IMR-90 (cell line): ENCODE results near the gene A4GNT. TPM values are rescaled to one million over a fixed set of nuclear protein-coding genes. Genes with fewer than 3 reads are reported as not detected.

Experiments
- ATAC-seq: fragments of 200-7000 bp; cut with Tn5 transposase; 2 replicates; pipeline ENCODE4 v1.9.1; 2020; ENCODE audit warnings: low read depth, mild to moderate bottlenecking, moderate library complexity
- BruUV-seq: library from RNA; stranded (reverse); fragments of 400-500 nt; replicated peaks from 2 replicates; lab custom pipeline; 2021; lab: Mats Ljungman, UMichigan
- CTCF ChIA-PET: fragments of 300-600 bp; formaldehyde crosslinking; extraction: SDS; loops from one replicate; lab custom pipeline; 2021; ENCODE audit warnings: antibody characterized with exemption; lab: Yijun Ruan, JAX
- POLR2A ChIA-PET: fragments of 300-600 bp; sonication (Branson Sonifier 250); formaldehyde crosslinking; loops from one replicate; lab custom pipeline; 2022; ENCODE audit warnings: antibody characterized with exemption; ENCODE audit not compliant: unreplicated experiment; lab: Charles Lee
- DNase-seq: peaks from one replicate; pipeline ENCODE4 v3.0.0; 2013
- H2AFZ ChIP-seq: replicated peaks from 2 replicates; pipeline ENCODE3; 2013; ENCODE audit warnings: low read length, mild to moderate bottlenecking; ENCODE audit not compliant: poor library complexity
- H2AK5ac ChIP-seq: 2 replicates; pipeline ENCODE4 v1.6.1; 2013; ENCODE audit warnings: low read depth, low read length, inconsistent platforms
- H2AK9ac ChIP-seq: replicated peaks from 2 replicates; pipeline ENCODE3; 2013; ENCODE audit warnings: mild to moderate bottlenecking, low read depth, low read length, moderate library complexity; ENCODE audit not compliant: poor library complexity
- H2BK120ac ChIP-seq: 2 replicates; pipeline ENCODE4 v1.6.1; 2013; ENCODE audit warnings: low read depth, low read length, inconsistent platforms
- H2BK15ac ChIP-seq: 3 replicates; pipeline ENCODE4 v1.6.1; 2013; ENCODE audit warnings: low read depth, low read length, inconsistent platforms
- H2BK20ac ChIP-seq: 2 replicates; pipeline ENCODE4 v1.6.1; 2013; ENCODE audit warnings: low read depth, mild to moderate bottlenecking, inconsistent platforms, low read length, moderate library complexity
- H2BK5ac ChIP-seq: 2 replicates; pipeline ENCODE4 v1.6.1; 2013; ENCODE audit warnings: mild to moderate bottlenecking, low read depth, low read length, inconsistent platforms; ENCODE audit not compliant: poor library complexity, severe bottlenecking
- H3K14ac ChIP-seq: replicated peaks from 2 replicates; pipeline ENCODE4 v1.6.1; 2013; ENCODE audit warnings: low read depth, low read length, inconsistent platforms
- H3K18ac ChIP-seq: 2 replicates; pipeline ENCODE4 v1.6.1; 2013; ENCODE audit warnings: low read depth, low read length, control low read depth
- H3K23ac ChIP-seq: 2 replicates; pipeline ENCODE4 v1.6.1; 2013; ENCODE audit warnings: low read depth, low read length, inconsistent platforms
- H3K27ac ChIP-seq: 2 replicates; pipeline ENCODE4 v1.5.1; 2013; ENCODE audit warnings: mild to moderate bottlenecking, control low read depth, low read length; ENCODE audit not compliant: insufficient read depth
- H3K27me3 ChIP-seq: 2 replicates; pipeline ENCODE4 v1.6.1; 2013; ENCODE audit warnings: low read length; ENCODE audit not compliant: control insufficient read depth, insufficient read depth
- H3K36me3 ChIP-seq: 2 replicates; pipeline ENCODE4 v1.6.1; 2013; ENCODE audit warnings: low read length, mixed read lengths; ENCODE audit not compliant: control insufficient read depth, insufficient read depth
- H3K4ac ChIP-seq: 2 replicates; pipeline ENCODE4 v1.6.1; 2013; ENCODE audit warnings: low read depth, low read length, inconsistent platforms
- H3K4me1 ChIP-seq: 2 replicates; pipeline ENCODE4 v1.6.1; 2013; ENCODE audit warnings: low read length, mixed read lengths; ENCODE audit not compliant: control insufficient read depth, insufficient read depth
- H3K4me2 ChIP-seq: 2 replicates; pipeline ENCODE4 v1.6.1; 2013; ENCODE audit warnings: low read depth, mild to moderate bottlenecking, control low read depth, low read length, moderate library complexity
- H3K4me3 ChIP-seq: 2 replicates; pipeline ENCODE4 v1.5.1; 2013; ENCODE audit warnings: low read depth, mild to moderate bottlenecking, control low read depth, low read length, moderate library complexity; ENCODE audit not compliant: insufficient read depth
- H3K56ac ChIP-seq: 2 replicates; pipeline ENCODE4 v1.6.1; 2013; ENCODE audit warnings: low read length, inconsistent platforms; ENCODE audit not compliant: insufficient read depth; ENCODE audit errors: extremely low read depth
- H3K79me1 ChIP-seq, 2 experiments: 2 replicates each; pipeline ENCODE4 v1.6.1; 2013; ENCODE audit warnings: low read length in 2 of 2, inconsistent platforms in 1 of 2, low read depth in 1 of 2
- H3K9ac ChIP-seq: 2 replicates; pipeline ENCODE4 v1.6.1; 2013; ENCODE audit warnings: low read depth, low read length, control low read depth
- H3K9me1 ChIP-seq: 2 replicates; pipeline ENCODE4 v1.6.1; 2013; ENCODE audit warnings: low read length, inconsistent platforms; ENCODE audit not compliant: insufficient read depth
- H3K9me3 ChIP-seq: 2 replicates; pipeline ENCODE4 v1.6.1; 2013; ENCODE audit warnings: low read length; ENCODE audit not compliant: control insufficient read depth, insufficient read depth
- H4K20me1 ChIP-seq: 2 replicates; pipeline ENCODE4 v1.6.1; 2013; ENCODE audit warnings: low read length, inconsistent platforms; ENCODE audit not compliant: insufficient read depth
- H4K5ac ChIP-seq: 2 replicates; pipeline ENCODE4 v1.6.1; 2013; ENCODE audit warnings: mild to moderate bottlenecking, low read depth, low read length, control low read depth
- H4K8ac ChIP-seq, 2 experiments: 2 replicates each; pipeline ENCODE4 v1.6.1; 2013; ENCODE audit warnings: low read depth in 2 of 2, low read length in 2 of 2, control low read depth in 1 of 2, inconsistent platforms in 1 of 2
- H4K91ac ChIP-seq: 2 replicates; pipeline ENCODE4 v1.6.1; 2013; ENCODE audit warnings: low read depth, low read length, inconsistent platforms; ENCODE audit not compliant: insufficient read depth
- BHLHE40 ChIP-seq: fragments of 150-350 bp; IDR thresholded peaks from 2 replicates; pipeline ENCODE4 v1.6.1; 2016; ENCODE audit warnings: mild to moderate bottlenecking, low read depth, low read length
- CEBPB ChIP-seq: IDR thresholded peaks from 2 replicates; pipeline ENCODE4 v1.6.1; 2012; ENCODE audit warnings: low read depth, low read length, improper control_type of control experiment
- CHD1 ChIP-seq: IDR thresholded peaks from 2 replicates; pipeline ENCODE4 v1.6.1; 2012; ENCODE audit warnings: low read depth, low read length, improper control_type of control experiment
- MAFK ChIP-seq: IDR thresholded peaks from 2 replicates; pipeline ENCODE4 v1.6.1; 2012; ENCODE audit warnings: low read depth, low read length, improper control_type of control experiment
- MAZ ChIP-seq: IDR thresholded peaks from 2 replicates; pipeline ENCODE4 v1.6.1; 2012; ENCODE audit warnings: low read depth, mild to moderate bottlenecking, low read length, improper control_type of control experiment, moderate library complexity, borderline replicate concordance
- NFE2L2 ChIP-seq: fragments of 150-350 bp; IDR thresholded peaks from 2 replicates; pipeline ENCODE4 v1.6.1; 2016; ENCODE audit warnings: low read depth, mild to moderate bottlenecking, low read length
- POLR2A ChIP-seq: IDR thresholded peaks from 2 replicates; pipeline ENCODE4 v1.6.1; 2012; ENCODE audit warnings: mild to moderate bottlenecking, low read depth, low read length
- RAD21 ChIP-seq: IDR thresholded peaks from 2 replicates; pipeline ENCODE4 v1.6.1; 2012; ENCODE audit warnings: low read length, improper control_type of control experiment
- RCOR1 ChIP-seq: IDR thresholded peaks from 2 replicates; pipeline ENCODE4 v1.6.1; 2012; ENCODE audit warnings: mild to moderate bottlenecking, low read length, improper control_type of control experiment; ENCODE audit not compliant: insufficient replicate concordance
- SMC3 ChIP-seq: fragments of 150-350 bp; IDR thresholded peaks from 2 replicates; pipeline ENCODE4 v1.6.1; 2016; ENCODE audit warnings: low read depth, mild to moderate bottlenecking, antibody characterized with exemption, low read length, moderate library complexity
- dilution Hi-C: fragments of 300-500 bp; cut with HindIII; formaldehyde crosslinking; loops from one replicate; pipeline ENCODE4 v1.14.3; 2018; ENCODE audit warnings: low sequenced_read_pairs; ENCODE audit not compliant: unreplicated experiment
- in situ Hi-C: fragments of 300-500 bp; cut with MboI; formaldehyde crosslinking; loops from 3 replicates; pipeline ENCODE4 v1.14.3; 2019; ENCODE audit warnings: low sequenced_read_pairs, inconsistent platforms, mixed read lengths
- intact Hi-C: fragments of 100-400 bp; cut with micrococcal nuclease; formaldehyde crosslinking; loops from 2 replicates; pipeline ENCODE4 v1.10.0; 2022
- polyA plus RNA-seq, 3 experiments: library from polyadenylated mRNA; depleted of rRNA; stranded (reverse); fragments of >200 nt; gene quantifications; 2 replicates each; pipeline ENCODE4 v1.2.3, GENCODE V29; 2012; ENCODE audit warnings: low replicate concordance in 1 of 3
- total RNA-seq: library from RNA; depleted of rRNA; stranded (reverse); fragments of >200 nt; gene quantifications from 2 replicates; pipeline ENCODE4 v1.2.3, GENCODE V29; 2012
- TF ChIP-seq, protein P1 (sequence below): fragments of 150-350 bp; IDR thresholded peaks from 2 replicates; pipeline ENCODE4 v1.6.1; 2016; ENCODE audit warnings: low read depth, mild to moderate bottlenecking, low read length, moderate library complexity, borderline replicate concordance

Gene A4GNT
- total and polyA plus RNA-seq, 2 of the 4 experiments (the other 2 are of a cell fraction) = not detected

DNA sequence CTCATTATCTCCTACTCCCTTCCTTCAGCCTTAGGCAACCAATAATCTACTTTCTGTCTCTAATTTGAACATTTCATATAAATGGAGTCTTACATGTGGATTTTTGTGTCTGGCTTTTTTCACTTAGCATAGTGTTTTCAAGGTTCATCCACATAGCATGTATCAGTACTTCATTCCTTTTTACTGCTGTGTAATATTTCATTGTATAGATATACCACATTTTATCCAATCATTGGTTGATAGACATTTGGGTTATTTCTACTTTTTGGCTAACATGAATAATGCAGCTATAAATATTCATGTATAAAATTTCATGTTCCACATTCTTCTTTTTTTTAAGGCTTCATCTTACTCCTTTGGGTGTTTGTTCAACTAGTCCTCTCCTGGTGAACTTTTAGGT is 22.3 kb upstream of the A4GNT start:
- TF ChIP-seq, protein P1, sequence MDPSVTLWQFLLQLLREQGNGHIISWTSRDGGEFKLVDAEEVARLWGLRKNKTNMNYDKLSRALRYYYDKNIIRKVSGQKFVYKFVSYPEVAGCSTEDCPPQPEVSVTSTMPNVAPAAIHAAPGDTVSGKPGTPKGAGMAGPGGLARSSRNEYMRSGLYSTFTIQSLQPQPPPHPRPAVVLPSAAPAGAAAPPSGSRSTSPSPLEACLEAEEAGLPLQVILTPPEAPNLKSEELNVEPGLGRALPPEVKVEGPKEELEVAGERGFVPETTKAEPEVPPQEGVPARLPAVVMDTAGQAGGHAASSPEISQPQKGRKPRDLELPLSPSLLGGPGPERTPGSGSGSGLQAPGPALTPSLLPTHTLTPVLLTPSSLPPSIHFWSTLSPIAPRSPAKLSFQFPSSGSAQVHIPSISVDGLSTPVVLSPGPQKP = no peak
- TF ChIP-seq RAD21 = no peak
- no peak for TF ChIP-seq RCOR1
- TF ChIP-seq CHD1 = no peak
- TF ChIP-seq NFE2L2 = no peak
- TF ChIP-seq MAFK = no peak
- no peak for TF ChIP-seq POLR2A
- TF ChIP-seq BHLHE40 = no peak
- TF ChIP-seq SMC3 = no peak
- TF ChIP-seq CEBPB = no peak
- TF ChIP-seq MAZ = no peak
- H2BK20ac ChIP-seq = no peak overlapping the region
- H3K4me3 ChIP-seq = no peak overlapping the region
- no peak overlapping the region for H2AK9ac ChIP-seq
- intact Hi-C loops = no loop called here
- H3K36me3 ChIP-seq = no peaks in the 10 kb centered on the region
- no peaks in the 10 kb centered on the region for H3K79me1 ChIP-seq
- DNase-seq (no peak), ATAC-seq (no peak)
- no peak overlapping the region for H2AFZ ChIP-seq
- dilution Hi-C loops = no loop called here
- in situ Hi-C loops = no loop called here
- H3K9ac ChIP-seq = no peak overlapping the region
- H3K9me1 ChIP-seq = no peaks in the 10 kb centered on the region
- H2BK15ac ChIP-seq = no peak overlapping the region
- H2BK5ac ChIP-seq = no peak overlapping the region
- no peak overlapping the region for H2BK120ac ChIP-seq
- no peaks in the 10 kb centered on the region for H3K4me1 ChIP-seq
- no peaks in the 10 kb centered on the region for H3K9me3 ChIP-seq
- H3K23ac ChIP-seq = no peak overlapping the region
- H4K20me1 ChIP-seq = no peaks in the 10 kb centered on the region
- H3K4ac ChIP-seq = no peak overlapping the region
- BruUV-seq = no TSS peak
- H3K18ac ChIP-seq = no peak overlapping the region
- no peak overlapping the region for H4K5ac ChIP-seq
- H2AK5ac ChIP-seq = no peak overlapping the region
- H3K4me2 ChIP-seq = no peak overlapping the region
- H3K56ac ChIP-seq = no peak overlapping the region
- CTCF ChIA-PET = interaction anchor here (0.6 kb wide), 1 partner anchor 1211 kb away, joined by 3 read pairs; no protein-coding TSS in a partner anchor
- no peak overlapping the region for H4K8ac ChIP-seq
- peaks cover 1% of the 10 kb centered on the region; the same call in 1 of the 2 replicates for H3K27me3 ChIP-seq
- no peak overlapping the region for H3K27ac ChIP-seq
- POLR2A ChIA-PET = no interaction called here
- no peak overlapping the region for H4K91ac ChIP-seq
- no peak overlapping the region for H3K14ac ChIP-seq
